ENCODE measurements around the gene IL3RA. TPM values are rescaled to one million over a fixed set of nuclear protein-coding genes. Genes with fewer than 3 reads are reported as not detected.
A peak's percentile ranks its signal among the peaks of the same experiment; 100 is the strongest.

IL3RA gene
- polyA plus RNA-seq, 1 of the 3 experiments (the other 2 are of a cell fraction): not detected

DNA sequence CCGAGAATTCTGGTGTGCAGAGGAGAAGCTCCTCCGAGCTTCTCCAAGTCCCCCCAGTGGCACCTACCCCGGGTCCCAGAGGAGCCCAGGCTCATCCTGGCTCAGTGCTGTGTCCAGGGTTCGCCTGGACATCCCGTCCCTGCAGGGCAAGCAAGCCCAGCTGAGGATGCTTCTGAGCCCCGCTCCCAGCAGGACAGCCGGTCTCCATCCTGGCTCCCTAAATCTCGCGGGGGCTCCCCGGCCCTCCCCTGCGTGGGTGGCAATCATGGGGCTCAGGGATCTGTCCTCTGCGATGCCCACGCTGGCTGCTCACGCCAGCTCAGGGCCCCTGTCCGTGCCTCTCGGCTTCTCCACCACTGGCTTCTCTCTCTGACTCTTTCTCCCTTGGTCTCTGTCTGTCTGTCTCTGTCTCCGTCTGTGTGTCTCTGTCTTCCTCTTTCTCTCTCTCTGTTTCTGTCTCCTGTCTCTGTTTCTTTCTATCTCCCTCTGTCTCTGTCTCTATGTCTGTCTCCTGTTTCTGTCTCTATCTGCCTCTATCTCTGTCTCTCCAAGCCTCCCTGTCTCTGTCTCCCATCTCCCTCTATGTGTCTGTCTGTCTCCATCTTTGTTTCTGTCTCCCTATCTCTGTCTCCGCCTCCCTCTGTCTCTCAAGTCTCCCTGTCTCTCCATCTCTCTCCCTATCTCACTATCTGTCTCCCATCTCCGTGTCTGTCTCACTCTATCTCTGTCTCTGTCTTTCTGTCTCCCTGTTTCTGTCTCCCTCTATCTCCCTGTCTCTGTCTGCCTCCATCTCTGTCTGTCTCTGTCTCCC lies 83.2 kb downstream of the IL3RA start (continued):
- no peak for TF ChIP-seq RCOR1 (IDR thresholded peaks at IDR 0.05; ENCODE audit: low read length)
- TF ChIP-seq GABPA (IDR thresholded peaks at IDR 0.05; ENCODE audit: low read depth): no peak
- TF ChIP-seq POLR2AphosphoS5 (IDR thresholded peaks at IDR 0.05; ENCODE audit: low read depth, low read length): no peak
- no peak for TF ChIP-seq NRF1 (IDR thresholded peaks at IDR 0.05; ENCODE audit: low read depth, low read length)

DNA sequence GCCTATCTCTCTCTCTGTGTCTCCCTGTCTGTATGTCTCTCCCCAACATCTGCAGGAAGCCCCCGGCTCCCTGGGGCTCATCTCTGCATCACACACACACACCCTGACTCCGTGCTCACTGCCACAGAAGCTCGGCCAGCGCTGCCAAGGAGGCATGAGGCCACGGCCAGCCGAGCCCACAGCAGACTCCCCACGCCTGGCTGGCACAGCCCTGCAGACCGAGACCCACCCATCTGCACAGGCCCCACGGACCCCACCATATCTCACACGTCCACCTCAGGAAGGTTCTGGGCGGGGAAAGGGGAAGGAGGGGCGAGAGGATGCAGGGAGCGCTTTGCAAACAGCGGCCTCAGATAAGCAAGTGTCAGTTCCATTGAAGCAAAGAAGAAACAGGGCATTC lies 83.8 kb downstream of the IL3RA start:
- H3K4me2 ChIP-seq: no peak overlapping the region
- ChIA-PET POLR2A (no interaction called here), CTCF (no interaction called here)
- H3K36me3 ChIP-seq (replicated peaks in 1 of 2; ENCODE audit: control insufficient read depth in 1 of 2, insufficient read depth in 2 of 2, low read length in 1 of 2): peaks cover 0 to 20% of the 10 kb centered on the region in 2 experiments
- no peaks in the 10 kb centered on the region for H3K27me3 ChIP-seq (ENCODE audit: insufficient read depth)
- H3K9me2 ChIP-seq: no peaks in the 10 kb centered on the region
- no peaks in the 10 kb centered on the region for H3K4me1 ChIP-seq (ENCODE audit: control insufficient read depth in 1 of 2, insufficient read depth in 2 of 2, low read depth in 1 of 2, low read length in 1 of 2)
- H3F3A ChIP-seq (replicated peaks; ENCODE audit: insufficient read depth): peaks cover 9% of the 10 kb centered on the region
- no peaks in the 10 kb centered on the region for H3K9me3 ChIP-seq
- TF ChIP-seq RAD21 (IDR thresholded peaks at IDR 0.05; ENCODE audit: low read length): no peak
- TF ChIP-seq RCOR1 (IDR thresholded peaks at IDR 0.05; ENCODE audit: low read length): no peak
- TF ChIP-seq POLR2AphosphoS5 (IDR thresholded peaks at IDR 0.05; ENCODE audit: low read depth, low read length): no peak
- TF ChIP-seq JUND (IDR thresholded peaks at IDR 0.05): no peak
- TF ChIP-seq ELF1 (IDR thresholded peaks at IDR 0.05): no peak
- TF ChIP-seq NFIC (IDR thresholded peaks at IDR 0.05; ENCODE audit: borderline replicate concordance): no peak
- no peak overlapping the region for H3K9ac ChIP-seq
- H3K4me3 ChIP-seq (ENCODE audit: low read depth in 2 of 2, low read length in 1 of 2): no peak overlapping the region
- H3K79me2 ChIP-seq (ENCODE audit: insufficient read depth): no peaks in the 10 kb centered on the region
- no peaks in the 10 kb centered on the region for H4K20me1 ChIP-seq (ENCODE audit: insufficient read depth)
- 80% methylated on average over 14 of the region's 14 CpGs for WGBS (ENCODE audit: low lambda C conversion rate)
- H2AFZ ChIP-seq (ENCODE audit: low read depth): no peak overlapping the region
- no peak for DNase-seq
- no peak overlapping the region for H3K27ac ChIP-seq (ENCODE audit: low read depth in 2 of 2, low read length in 1 of 2)

DNA sequence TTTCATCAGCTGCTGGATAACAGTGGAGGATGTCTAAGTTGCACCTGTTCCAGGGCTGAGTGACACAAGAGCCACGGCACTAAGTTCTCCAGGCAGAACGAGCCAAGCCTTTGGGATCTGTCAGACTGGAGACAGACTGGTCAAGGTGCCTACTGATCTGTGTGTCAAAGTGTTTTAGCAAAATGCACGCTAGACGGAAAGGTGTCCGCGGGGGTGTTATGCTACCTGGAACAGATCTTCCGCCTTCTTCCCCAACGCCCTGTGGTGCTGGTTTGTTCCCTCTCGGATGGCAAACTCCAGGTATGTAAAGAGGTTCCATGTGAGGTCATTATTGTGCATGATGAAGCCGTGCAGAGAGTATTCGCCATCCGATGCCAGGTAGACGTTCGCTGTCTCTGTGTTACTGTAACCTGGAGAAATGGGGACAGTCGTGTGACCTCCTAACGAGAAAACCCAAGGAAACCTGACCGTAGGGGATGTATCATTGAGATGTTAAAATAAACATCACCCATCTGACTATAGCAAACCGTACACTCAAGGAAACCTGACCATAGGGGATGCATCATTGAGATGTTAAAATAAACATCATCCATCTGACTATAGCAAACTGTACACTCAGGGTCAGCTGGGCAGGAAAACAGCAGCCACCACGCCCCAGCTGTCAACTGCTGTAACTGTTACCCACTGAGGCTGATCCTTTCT lies 85.0 kb downstream of the IL3RA start:
- no peak overlapping the region for H3K4me2 ChIP-seq
- H3K4me3 ChIP-seq (ENCODE audit: low read depth in 2 of 2, low read length in 1 of 2): no peak overlapping the region; a peak in 1 of 4 replicates
- H3K36me3 ChIP-seq (replicated peaks in 1 of 2; ENCODE audit: control insufficient read depth in 1 of 2, insufficient read depth in 2 of 2, low read length in 1 of 2): peaks cover 0 to 29% of the 10 kb centered on the region in 2 experiments
- H3K27ac ChIP-seq (ENCODE audit: low read depth in 2 of 2, low read length in 1 of 2): no peak overlapping the region
- CTCF ChIA-PET: no interaction called here
- POLR2A ChIA-PET: no interaction called here
- H3K9me3 ChIP-seq: no peaks in the 10 kb centered on the region
- no peak overlapping the region for H3K9ac ChIP-seq
- no peaks in the 10 kb centered on the region for H3K27me3 ChIP-seq (ENCODE audit: insufficient read depth)
- no peaks in the 10 kb centered on the region for H4K20me1 ChIP-seq (ENCODE audit: insufficient read depth)
- no peaks in the 10 kb centered on the region for H3K4me1 ChIP-seq (ENCODE audit: control insufficient read depth in 1 of 2, insufficient read depth in 2 of 2, low read depth in 1 of 2, low read length in 1 of 2)
- TF ChIP-seq, protein P1, sequence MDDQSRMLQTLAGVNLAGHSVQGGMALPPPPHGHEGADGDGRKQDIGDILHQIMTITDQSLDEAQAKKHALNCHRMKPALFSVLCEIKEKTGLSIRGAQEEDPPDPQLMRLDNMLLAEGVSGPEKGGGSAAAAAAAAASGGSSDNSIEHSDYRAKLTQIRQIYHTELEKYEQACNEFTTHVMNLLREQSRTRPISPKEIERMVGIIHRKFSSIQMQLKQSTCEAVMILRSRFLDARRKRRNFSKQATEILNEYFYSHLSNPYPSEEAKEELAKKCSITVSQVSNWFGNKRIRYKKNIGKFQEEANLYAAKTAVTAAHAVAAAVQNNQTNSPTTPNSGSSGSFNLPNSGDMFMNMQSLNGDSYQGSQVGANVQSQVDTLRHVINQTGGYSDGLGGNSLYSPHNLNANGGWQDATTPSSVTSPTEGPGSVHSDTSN (IDR thresholded peaks at IDR 0.05): 0 out of 2 replicates have a peak, but pooled peaks have one; percentile 3
- no peak for TF ChIP-seq TEAD4 (IDR thresholded peaks at IDR 0.05; ENCODE audit: borderline replicate concordance, insufficient read depth)
- DNase-seq: no peak
- no peak overlapping the region for H2AFZ ChIP-seq (ENCODE audit: low read depth)
- 93% methylated on average over 16 of the region's 19 CpGs for WGBS (ENCODE audit: low lambda C conversion rate)
- H3F3A ChIP-seq (replicated peaks; ENCODE audit: insufficient read depth): peaks cover 9% of the 10 kb centered on the region
- no peaks in the 10 kb centered on the region for H3K9me2 ChIP-seq
- no peaks in the 10 kb centered on the region for H3K79me2 ChIP-seq (ENCODE audit: insufficient read depth)

Data from SK-N-SH (cell line).